ENCODE data around the gene LRP1B. TPM values are rescaled to one million over a fixed set of nuclear protein-coding genes. Genes with fewer than 3 reads are reported as not detected.

Gene LRP1B
- total and polyA plus RNA-seq, 2 of the 8 experiments (the other 6 are each of a cell fraction or from before 2014, with no cell fraction given), result 0.03 TPM; not detected in 1

- Histone ChIP-seq H3K56ac (replicated peaks; ENCODE audit: insufficient read length, low read depth, low read length) (no peak overlapping the region), H2AFZ (ENCODE audit: low read length) (peak overlapping the region; percentile 55; the same call in 1 of the 2 replicates), H2BK12ac (ENCODE audit: low read depth, low read length) (no peak overlapping the region), H3K4me1 (replicated peaks in 1 of 4; ENCODE audit: control insufficient read depth in 3 of 4, insufficient read depth in 4 of 4, low read length in 3 of 4) (no peaks in the 10 kb centered on the region), H3K4me2 (ENCODE audit: insufficient read depth in 1 of 2, low read depth in 2 of 2, low read length in 2 of 2) (no peak overlapping the region), H3K27me3 (replicated peaks in 1 of 4; ENCODE audit: control insufficient read depth in 3 of 4, extremely low read depth in 1 of 4, insufficient read depth in 3 of 4, low read length in 3 of 4) (no peaks in the 10 kb centered on the region), H3K79me1 (ENCODE audit: low read depth, low read length) (no peaks in the 10 kb centered on the region), H3K36me3 (ENCODE audit: control insufficient read depth in 2 of 4, insufficient read depth in 4 of 4, low read length in 3 of 4) (no peaks in the 10 kb centered on the region), H2AK5ac (ENCODE audit: low read depth, low read length) (no peak overlapping the region), H4K8ac (ENCODE audit: extremely low read depth, insufficient read depth, low read length) (no peak overlapping the region), H3K23ac (ENCODE audit: insufficient read length) (no peak overlapping the region), H4K5ac (ENCODE audit: insufficient read length, low read depth, low read length) (no peak overlapping the region), H2BK5ac (ENCODE audit: low read depth, low read length) (no peak overlapping the region), H3K14ac (ENCODE audit: insufficient read length) (no peak overlapping the region), H3K27ac (ENCODE audit: low read depth, low read length) (no peak overlapping the region), H4K20me1 (replicated peaks in 1 of 2; ENCODE audit: control insufficient read depth in 1 of 2, insufficient read depth in 2 of 2, low read length in 2 of 2) (no peaks in the 10 kb centered on the region), H3K9me3 (ENCODE audit: insufficient read depth in 2 of 2, low read depth in 1 of 2, low read length in 1 of 2) (no peaks in the 10 kb centered on the region), H3K4me3 (ENCODE audit: extremely low read depth in 1 of 4, insufficient read depth in 2 of 4, low read depth in 3 of 4, low read length in 4 of 4) (no peak overlapping the region), H3K4ac (replicated peaks; ENCODE audit: insufficient read length, low read depth, low read length) (no peak overlapping the region), H3K79me2 (ENCODE audit: control insufficient read depth in 1 of 2, insufficient read depth in 2 of 2, low read length in 2 of 2) (no peaks in the 10 kb centered on the region), H3K18ac (ENCODE audit: extremely low read depth, low read length) (no peak overlapping the region), H3K23me2 (ENCODE audit: low read depth, low read length) (no peaks in the 10 kb centered on the region), H3K9ac (replicated peaks in 1 of 4; ENCODE audit: extremely low read depth in 1 of 4, low read depth in 3 of 4, low read length in 3 of 4) (no peak overlapping the region), H2BK20ac (ENCODE audit: low read length) (no peak overlapping the region), H2BK15ac (ENCODE audit: low read length) (no peak overlapping the region), H4K91ac (replicated peaks; ENCODE audit: insufficient read length, low read length) (no peak overlapping the region), H2BK120ac (replicated peaks; ENCODE audit: low read depth, low read length) (no peak overlapping the region)
- 84% methylated on average over 2 of the region's 2 CpGs; no CpG with 5 or more reads in 1 of the 2 experiments for WGBS, 2 experiments (ENCODE audit: extremely low coverage in 1 of 2, insufficient coverage in 1 of 2, insufficient read length in 1 of 2, insufficient replicate concordance in 2 of 2, low coverage in 1 of 2, low lambda C conversion rate in 2 of 2, missing lambda C conversion rate in 1 of 2)
- ChIA-PET CTCF (ENCODE audit: partially characterized antibody) (interaction anchor here (0.6 kb wide), 1 partner anchor 12 kb away, joined by 3 read pairs; no protein-coding TSS in a partner anchor), POLR2A (ENCODE audit: partially characterized antibody) (no interaction called here)
- DNase-seq (ENCODE audit: low read depth in 1 of 2, low spot score in 2 of 2) (no peak), FAIRE-seq (no peak)
- TF ChIP-seq SRF (IDR thresholded peaks at IDR 0.05; ENCODE audit: low read depth, low read length) (no peak), SP4 (IDR thresholded peaks at IDR 0.05; ENCODE audit: low read length) (no peak), BACH1 (IDR thresholded peaks at IDR 0.05; ENCODE audit: low read length) (no peak), RBBP5 (IDR thresholded peaks at IDR 0.05; ENCODE audit: borderline replicate concordance, low read depth, low read length) (no peak), EZH2 (IDR thresholded peaks at IDR 0.05; ENCODE audit: low read depth, low read length, severe bottlenecking) (no peak), ZNF274 (IDR thresholded peaks at IDR 0.05; ENCODE audit: borderline replicate concordance, extremely low read depth, low read length) (no peak), RAD21 (IDR thresholded peaks at IDR 0.05 in 1 of 2, conservative IDR thresholded peaks at IDR 0.05 in 1 of 2; ENCODE audit: low read depth in 2 of 2, low read length in 2 of 2) (no peak), CHD1 (IDR thresholded peaks at IDR 0.05; ENCODE audit: low read depth, low read length) (no peak)
Measured at GRCh38 chr2:140257692-140258300, 1873.0 kb downstream of the LRP1B start.

Data from H1 (cell line).